Smooth muscle cell of the brain vasculature (primary cell): ENCODE results near the gene CMTM8.
"Not testable (repeated sequence)": the region's sequence is repeated elsewhere in the genome, so short reads cannot be mapped to it uniquely, and the experiment has no call there.

Experiments used
- DNase-seq: peaks from one replicate; pipeline ENCODE4 v3.0.0-alpha.2; 2012; ENCODE audit warnings: low read depth, low spot score

Gene CMTM8

DNA sequence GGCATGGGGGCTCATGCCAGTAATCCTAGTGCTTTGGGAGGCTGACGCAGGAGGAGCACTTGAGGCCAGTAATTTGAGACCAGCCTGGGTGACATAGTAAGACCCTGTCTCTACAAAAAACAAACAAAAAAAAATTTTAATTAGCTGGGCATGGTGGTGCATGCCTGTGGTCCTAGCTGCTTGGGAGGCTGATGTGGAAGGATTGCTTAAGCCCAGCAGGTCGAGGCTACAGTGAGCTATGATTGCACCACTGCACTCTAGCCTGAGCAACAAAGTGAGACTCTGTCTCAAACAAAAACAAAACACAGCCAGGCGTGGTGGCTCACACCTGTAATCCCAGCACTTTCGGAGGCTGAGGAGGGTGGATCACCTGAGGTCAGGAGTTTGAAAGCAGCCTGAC, 9.7 kb upstream of the CMTM8 start:
- not testable (repeated sequence) for DNase-seq

DNA sequence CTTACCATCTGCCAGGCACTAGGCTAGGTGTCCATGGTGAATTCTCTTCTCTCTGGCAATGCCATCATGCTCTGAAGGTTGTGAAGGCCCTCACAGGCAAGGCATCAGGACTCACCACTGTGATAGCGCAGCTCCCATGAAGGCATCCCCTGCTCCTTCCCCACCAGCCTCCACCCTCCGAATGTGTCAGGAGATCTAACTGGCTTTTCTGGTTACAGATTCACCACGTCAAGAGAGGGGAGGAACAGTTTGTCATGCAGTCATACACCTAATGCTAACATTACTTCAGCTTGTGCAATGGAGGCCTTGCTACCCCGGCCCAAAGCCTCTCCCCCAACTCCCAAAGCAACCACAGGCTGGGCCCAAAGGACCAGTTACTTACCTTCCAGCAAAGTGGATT, 8.9 kb upstream of the CMTM8 start:
- no peak for DNase-seq

DNA sequence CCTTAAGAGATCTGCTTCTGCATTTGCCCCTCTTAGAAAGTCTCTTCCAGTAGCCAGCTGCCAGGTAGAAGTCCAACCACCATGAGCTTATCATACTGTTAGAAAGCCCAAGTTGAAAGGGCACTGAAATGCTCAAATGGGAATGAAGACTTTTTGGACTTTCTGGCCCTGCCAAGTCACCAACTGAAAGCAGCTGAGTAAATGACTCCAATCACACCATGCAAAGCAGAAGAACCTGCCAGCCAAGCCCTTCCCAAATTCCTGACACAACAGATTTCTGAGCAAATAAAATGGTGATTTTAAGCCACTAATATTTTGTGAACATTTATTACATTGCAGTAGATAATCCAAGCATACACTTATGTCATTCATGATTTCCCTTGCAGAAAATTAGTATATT, 2.1 kb upstream of the CMTM8 start:
- no peak for DNase-seq

- DNase-seq, result no peak
These were observed 619 bp upstream of the CMTM8 start for GRCh38 chr3:32237670-32238452.

DNA sequence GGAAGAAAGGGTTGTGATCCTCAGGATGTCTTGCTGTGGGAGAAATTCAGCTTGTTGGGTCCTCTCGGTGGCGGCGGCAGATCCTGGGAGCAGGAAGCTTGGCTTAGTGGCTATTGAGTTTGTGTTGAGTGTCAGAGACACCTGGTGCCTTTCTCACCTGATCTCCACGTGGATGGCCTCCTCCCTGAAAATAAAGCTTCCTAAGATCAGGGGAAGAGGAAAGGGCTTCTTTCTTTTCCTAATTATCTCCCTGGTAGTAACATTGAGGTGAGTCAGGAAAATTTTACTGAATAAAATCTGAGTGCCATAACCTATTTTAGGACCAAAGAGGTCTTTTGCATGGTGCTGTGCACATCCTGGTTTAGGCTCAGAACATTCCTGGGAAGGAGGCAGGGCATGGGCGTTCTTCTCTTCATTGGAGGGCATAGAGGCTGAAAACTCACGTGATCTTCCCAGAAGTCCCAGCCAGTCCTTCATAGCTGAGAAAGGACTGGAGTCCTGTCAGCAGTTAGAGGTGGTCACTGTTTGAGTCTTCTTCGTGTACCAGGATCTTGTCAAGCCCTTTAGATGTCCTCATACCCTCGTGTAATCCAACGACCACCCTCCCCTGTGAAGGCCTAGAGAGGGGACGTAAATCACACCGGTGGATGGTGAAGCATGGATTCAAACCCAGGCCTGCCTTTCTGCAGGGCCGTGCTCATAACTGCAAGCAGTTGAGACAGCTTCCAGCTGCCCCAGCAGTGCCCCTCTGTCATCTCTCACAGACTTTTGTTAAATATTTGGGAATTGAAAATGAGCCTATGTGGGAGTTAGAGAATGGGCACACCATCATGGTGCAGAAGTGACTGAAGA, 1.1 kb downstream of the CMTM8 start:
- no peak for DNase-seq

GRCh38 chr3:32240159-32240545, 1.7 kb downstream of the CMTM8 start:
- no peak for DNase-seq

DNA sequence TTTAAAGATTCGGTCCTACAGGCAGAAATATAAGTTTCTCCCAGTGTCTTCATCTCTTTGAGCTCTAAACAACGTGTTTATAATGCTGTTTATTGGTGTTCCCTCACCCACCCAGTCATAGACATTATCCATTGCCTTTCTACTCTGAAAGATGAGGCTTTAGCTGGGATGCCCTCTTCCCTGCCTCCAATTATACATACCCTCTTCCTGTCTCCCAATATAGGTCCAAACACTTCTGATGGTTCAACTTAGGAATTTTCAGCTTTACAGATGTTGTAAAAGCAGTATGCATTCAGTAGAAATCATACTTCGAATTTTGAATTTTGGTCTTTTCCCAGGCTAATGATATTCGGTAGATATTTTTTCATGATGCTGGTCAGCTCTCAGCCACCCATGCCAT, 2.6 kb downstream of the CMTM8 start:
- DNase-seq, result no peak

GRCh38 chr3:32243519-32243918, 5.0 kb downstream of the CMTM8 start:
- DNase-seq, result no peak

DNA sequence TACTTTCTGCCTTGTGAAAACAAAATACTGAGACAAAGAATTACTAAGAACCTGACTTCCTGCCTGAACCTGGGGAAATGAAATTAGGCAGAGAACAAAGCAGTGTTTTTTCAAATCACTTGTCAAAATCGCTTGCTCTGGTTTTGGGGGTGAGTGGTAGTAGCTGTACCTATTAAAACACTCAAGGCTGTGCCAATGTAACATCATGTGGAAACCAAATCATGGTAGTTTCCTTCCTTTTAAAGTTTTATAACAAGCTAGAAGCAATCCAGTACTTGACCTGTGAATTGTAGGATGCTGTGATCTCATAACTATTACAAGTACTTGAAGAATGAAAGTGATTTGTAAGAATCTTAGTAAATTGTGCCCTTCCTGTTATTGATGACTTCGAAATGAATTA, 6.7 kb downstream of the CMTM8 start:
- DNase-seq, result no peak

- no peak for DNase-seq
These were observed 7.7 kb downstream of the CMTM8 start for GRCh38 chr3:32246079-32246675.

GRCh38 chr3:32249184-32249782, 10.8 kb downstream of the CMTM8 start:
- DNase-seq, result no peak

- DNase-seq, result no peak
These were observed 15.8 kb downstream of the CMTM8 start for GRCh38 chr3:32254268-32254667.

- no peak for DNase-seq
These were observed 16.9 kb downstream of the CMTM8 start for GRCh38 chr3:32255345-32255744.

DNA sequence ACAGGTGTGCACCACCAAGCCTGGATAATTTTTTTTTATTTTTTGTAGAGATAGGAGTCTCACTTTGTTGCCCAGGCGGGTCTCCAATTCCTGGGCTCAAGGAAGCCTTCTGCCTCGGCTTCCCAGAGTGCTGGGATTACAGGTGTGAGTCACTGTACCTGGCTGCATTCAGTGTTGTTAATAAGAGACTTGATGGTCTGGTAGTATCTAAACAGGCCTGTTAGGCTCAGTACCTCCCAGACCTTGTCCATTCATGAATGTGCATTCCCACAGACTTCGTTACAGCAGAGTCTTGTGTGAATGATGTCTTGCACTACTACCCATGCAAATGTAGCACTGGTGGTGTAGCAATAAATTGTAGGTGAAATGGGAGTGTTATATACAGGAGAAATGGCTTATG, 17.7 kb downstream of the CMTM8 start:
- DNase-seq, result no peak

- no peak for DNase-seq
These were observed 18.6 kb downstream of the CMTM8 start for GRCh38 chr3:32257042-32257441.

DNA sequence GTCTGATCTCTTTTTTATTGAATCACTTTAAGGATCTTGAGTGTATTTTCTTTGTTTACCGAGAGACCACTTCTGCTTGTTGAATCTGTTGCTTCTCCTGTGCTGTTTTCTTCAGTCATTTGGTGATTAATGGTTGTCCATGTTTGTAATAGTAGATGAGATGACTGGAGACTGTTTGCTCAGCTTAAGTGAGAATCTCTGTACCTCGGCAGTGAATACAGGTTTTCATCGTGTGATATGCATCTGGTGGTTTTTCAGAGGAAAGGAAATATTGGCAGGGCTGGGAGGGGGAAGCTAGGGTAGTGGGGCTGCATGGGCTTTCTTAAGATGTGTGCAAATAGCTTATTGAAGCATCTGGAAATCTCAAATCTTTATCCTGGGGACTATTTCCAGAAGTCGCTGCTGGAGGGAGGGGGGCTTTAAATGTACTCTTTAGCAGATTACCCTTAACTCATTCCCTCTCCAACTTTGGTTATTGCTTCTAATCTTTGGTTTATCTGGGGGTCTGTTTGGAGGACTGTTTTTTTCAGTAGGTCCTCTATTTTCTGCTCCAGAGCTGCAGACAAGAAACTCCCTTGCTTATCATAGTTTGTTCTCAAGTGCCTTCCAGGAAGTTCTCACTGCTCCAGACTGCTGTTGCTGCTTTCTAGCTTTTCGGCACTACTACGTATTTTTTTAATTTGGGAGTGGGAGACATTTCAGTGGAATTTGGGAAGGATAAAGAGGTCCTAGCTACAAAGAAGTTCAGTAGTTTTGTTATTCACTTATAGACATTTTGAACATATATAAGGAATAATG, 19.4 kb downstream of the CMTM8 start:
- no peak for DNase-seq

- DNase-seq, result no peak
These were observed 20.4 kb downstream of the CMTM8 start for GRCh38 chr3:32258869-32259268.

GRCh38 chr3:32261545-32261944, 23.1 kb downstream of the CMTM8 start:
- no peak for DNase-seq

- DNase-seq, result no peak
These were observed 23.7 kb downstream of the CMTM8 start for GRCh38 chr3:32262201-32262600.

GRCh38 chr3:32274306-32274705, 35.8 kb downstream of the CMTM8 start:
- DNase-seq, result no peak

- no peak for DNase-seq
These were observed 37.0 kb downstream of the CMTM8 start for GRCh38 chr3:32275506-32275905.
